H1 (cell line): Measurements from ENCODE around the gene PRPF18. TPM values are rescaled to one million over a fixed set of nuclear protein-coding genes. Genes with fewer than 3 reads are reported as not detected.

Source experiments
- CTCF ChIA-PET: fragments of 300-600 bp; sonication (Branson Sonifier 250); formaldehyde crosslinking; loops from one replicate; lab custom pipeline; 2021; ENCODE audit not compliant: partially characterized antibody; lab: Charles Lee
- POLR2A ChIA-PET: fragments of 300-600 bp; sonication (Branson Sonifier 250); formaldehyde crosslinking; loops from one replicate; lab custom pipeline; 2021; ENCODE audit warnings: inconsistent platforms; ENCODE audit not compliant: partially characterized antibody; lab: Charles Lee
- DNase-seq, 2 experiments: peaks; one replicate each; pipeline versions ENCODE4 v3.0.0 to v3.0.0-alpha.2; 2010 to 2022; ENCODE audit warnings: low spot score in 2 of 2, low read depth in 1 of 2, mixed read lengths in 1 of 2
- FAIRE-seq: peaks from 2 replicates; lab custom pipeline; 2011; peaks lifted over from hg19 to GRCh38; lab: Jason Lieb, UNC
- H2AFZ ChIP-seq: 2 replicates; pipeline ENCODE4 v1.8.1; 2012; ENCODE audit warnings: low read length, inconsistent platforms
- H2AK5ac ChIP-seq: 2 replicates; pipeline ENCODE4 v1.6.1; 2013; ENCODE audit warnings: low read depth, low read length
- H2BK120ac ChIP-seq: replicated peaks from 2 replicates; pipeline ENCODE3; 2013; ENCODE audit warnings: low read depth, low read length, inconsistent platforms
- H2BK12ac ChIP-seq: 2 replicates; pipeline ENCODE4 v1.6.1; 2013; ENCODE audit warnings: low read depth, low read length
- H2BK15ac ChIP-seq: 2 replicates; pipeline ENCODE4 v1.6.1; 2013; ENCODE audit warnings: low read length
- H2BK20ac ChIP-seq: 2 replicates; pipeline ENCODE4 v1.6.1; 2013; ENCODE audit warnings: low read length
- H2BK5ac ChIP-seq: 2 replicates; pipeline ENCODE4 v1.6.1; 2013; ENCODE audit warnings: low read depth, low read length
- H3K14ac ChIP-seq: 2 replicates; pipeline ENCODE4 v1.6.1; 2013; ENCODE audit warnings: inconsistent platforms; ENCODE audit not compliant: insufficient read length
- H3K18ac ChIP-seq: 2 replicates; pipeline ENCODE4 v1.6.1; 2013; ENCODE audit warnings: low read length; ENCODE audit errors: extremely low read depth
- H3K23ac ChIP-seq: 2 replicates; pipeline ENCODE4 v1.6.1; 2013; ENCODE audit warnings: inconsistent platforms; ENCODE audit not compliant: insufficient read length
- H3K23me2 ChIP-seq: 2 replicates; pipeline ENCODE4 v1.6.1; 2013; ENCODE audit warnings: low read depth, low read length
- H3K27ac ChIP-seq: 2 replicates; pipeline ENCODE4 v1.6.1; 2011; ENCODE audit warnings: low read depth, low read length, inconsistent platforms
- H3K27me3 ChIP-seq, 4 experiments: replicated peaks in 1 of 4; 1 replicate in 1 of 4; 2 replicates in 3 of 4; pipeline versions ENCODE4 v1.6.1 to v1.8.1; 2011 to 2013; ENCODE audit warnings: low read length in 3 of 4, mild to moderate bottlenecking in 3 of 4, inconsistent platforms in 2 of 4, mixed read lengths in 2 of 4, moderate library complexity in 1 of 4; ENCODE audit not compliant: control insufficient read depth in 3 of 4, insufficient read depth in 3 of 4; ENCODE audit errors: extremely low read depth in 1 of 4
- H3K36me3 ChIP-seq, 4 experiments: 2 replicates each; pipeline versions ENCODE4 v1.6.1 to v1.8.1; 2011 to 2013; ENCODE audit warnings: mild to moderate bottlenecking in 4 of 4, low read length in 3 of 4, moderate library complexity in 2 of 4, control low read depth in 1 of 4, inconsistent platforms in 1 of 4; ENCODE audit not compliant: insufficient read depth in 4 of 4, control insufficient read depth in 2 of 4
- H3K4ac ChIP-seq: replicated peaks from 2 replicates; pipeline ENCODE3; 2013; ENCODE audit warnings: low read length, low read depth, mixed read lengths, inconsistent platforms; ENCODE audit not compliant: insufficient read length
- H3K4me1 ChIP-seq, 4 experiments: replicated peaks in 1 of 4; 1 replicate in 1 of 4; 2 replicates in 3 of 4; pipeline versions ENCODE4 v1.6.1 to v1.8.1; 2011 to 2013; ENCODE audit warnings: low read length in 3 of 4, inconsistent platforms in 2 of 4, mixed read lengths in 1 of 4; ENCODE audit not compliant: insufficient read depth in 4 of 4, control insufficient read depth in 3 of 4
- H3K4me2 ChIP-seq, 2 experiments: 2 replicates each; pipeline versions ENCODE4 v1.6.1 to v1.8.1; 2011 to 2013; ENCODE audit warnings: low read depth in 2 of 2, low read length in 2 of 2, control low read depth in 1 of 2, inconsistent platforms in 1 of 2, mild to moderate bottlenecking in 1 of 2; ENCODE audit not compliant: insufficient read depth in 1 of 2
- H3K4me3 ChIP-seq, 4 experiments: fragments of 200-600, 300-600 bp in 1 of 4; sonication (generic), shearing (Covaris generic), sonication (Bioruptor Twin) in 1 of 4; 2 replicates each; pipeline versions ENCODE4 v1.5.1 to v1.8.1; 2011 to 2016; ENCODE audit warnings: low read length in 4 of 4, low read depth in 3 of 4, control low read depth in 2 of 4, inconsistent platforms in 2 of 4, mild to moderate bottlenecking in 2 of 4, mixed read lengths in 1 of 4, moderate library complexity in 1 of 4; ENCODE audit not compliant: insufficient read depth in 2 of 4; ENCODE audit errors: extremely low read depth in 1 of 4
- H3K56ac ChIP-seq: replicated peaks from 2 replicates; pipeline ENCODE3; 2013; ENCODE audit warnings: low read depth, mild to moderate bottlenecking, mixed read lengths, low read length, inconsistent platforms; ENCODE audit not compliant: insufficient read length
- H3K79me1 ChIP-seq: 2 replicates; pipeline ENCODE4 v1.6.1; 2013; ENCODE audit warnings: low read depth, low read length, control low read depth
- H3K79me2 ChIP-seq, 2 experiments: 2 replicates each; pipeline versions ENCODE4 v1.6.1 to v1.8.1; 2012 to 2013; ENCODE audit warnings: low read length in 2 of 2, mild to moderate bottlenecking in 2 of 2, inconsistent platforms in 1 of 2; ENCODE audit not compliant: insufficient read depth in 2 of 2, control insufficient read depth in 1 of 2
- H3K9ac ChIP-seq, 4 experiments: replicated peaks in 1 of 4; 1 replicate in 1 of 4; 2 replicates in 3 of 4; pipeline versions ENCODE4 v1.6.1 to v1.8.1; 2011 to 2013; ENCODE audit warnings: low read depth in 3 of 4, low read length in 3 of 4, control low read depth in 2 of 4, mild to moderate bottlenecking in 2 of 4, moderate library complexity in 2 of 4, inconsistent platforms in 1 of 4; ENCODE audit errors: extremely low read depth in 1 of 4
- H3K9me3 ChIP-seq, 2 experiments: 2 replicates each; pipeline versions ENCODE4 v1.6.1 to v1.8.1; 2012 to 2013; ENCODE audit warnings: mild to moderate bottlenecking in 2 of 2, moderate library complexity in 2 of 2, control low read depth in 1 of 2, inconsistent platforms in 1 of 2, low read depth in 1 of 2, low read length in 1 of 2, mixed read lengths in 1 of 2; ENCODE audit not compliant: insufficient read depth in 2 of 2
- H4K20me1 ChIP-seq, 2 experiments: replicated peaks in 1 of 2; 2 replicates each; pipeline versions ENCODE3 to v1.8.1; 2011 to 2013; ENCODE audit warnings: inconsistent platforms in 2 of 2, low read length in 2 of 2, mild to moderate bottlenecking in 1 of 2; ENCODE audit not compliant: insufficient read depth in 2 of 2, control insufficient read depth in 1 of 2
- H4K5ac ChIP-seq: 2 replicates; pipeline ENCODE4 v1.6.1; 2013; ENCODE audit warnings: low read length, low read depth, mixed read lengths, inconsistent platforms; ENCODE audit not compliant: insufficient read length
- H4K8ac ChIP-seq: 2 replicates; pipeline ENCODE4 v1.8.0; 2013; ENCODE audit warnings: mild to moderate bottlenecking, moderate library complexity, low read length, inconsistent platforms; ENCODE audit not compliant: insufficient read depth; ENCODE audit errors: extremely low read depth
- H4K91ac ChIP-seq: replicated peaks from 2 replicates; pipeline ENCODE3; 2013; ENCODE audit warnings: low read length, mixed read lengths, inconsistent platforms; ENCODE audit not compliant: insufficient read length
- BRCA1 ChIP-seq: IDR thresholded peaks from 2 replicates; pipeline ENCODE4 v1.6.1; 2012; ENCODE audit warnings: low read depth, low read length, improper control_type of control experiment
- CHD1 ChIP-seq: IDR thresholded peaks from 2 replicates; pipeline ENCODE4 v1.6.1; 2012; ENCODE audit warnings: low read depth, low read length, improper control_type of control experiment
- E2F6 ChIP-seq: IDR thresholded peaks from 2 replicates; pipeline ENCODE4 v1.6.1; 2012; ENCODE audit warnings: inconsistent platforms
- EP300 ChIP-seq, 2 experiments: IDR thresholded peaks; 1 replicate in 1 of 2; 2 replicates in 1 of 2; pipeline ENCODE4 v1.6.1; 2011 to 2012; ENCODE audit warnings: low read depth in 2 of 2, low read length in 2 of 2, mild to moderate bottlenecking in 2 of 2, borderline replicate concordance in 1 of 2, inconsistent platforms in 1 of 2, moderate library complexity in 1 of 2
- GTF2F1 ChIP-seq: IDR thresholded peaks from 2 replicates; pipeline ENCODE4 v1.6.1; 2012; ENCODE audit warnings: low read depth, low read length, improper control_type of control experiment, borderline replicate concordance
- JUND ChIP-seq: IDR thresholded peaks from 2 replicates; pipeline ENCODE4 v1.6.1; 2011; ENCODE audit warnings: mild to moderate bottlenecking, improper control_type of control experiment, low read length
- KDM5A ChIP-seq: fragments of 200-600 bp; IDR thresholded peaks from 2 replicates; pipeline ENCODE4 v1.7.1; 2012; ENCODE audit warnings: mild to moderate bottlenecking, low read length, inconsistent platforms, mixed read lengths
- NANOG ChIP-seq: IDR thresholded peaks from 2 replicates; pipeline ENCODE4 v1.6.1; 2011; ENCODE audit warnings: low read length, low read depth, mild to moderate bottlenecking, inconsistent platforms; ENCODE audit not compliant: insufficient read depth, poor library complexity, severe bottlenecking
- NRF1 ChIP-seq: IDR thresholded peaks from 2 replicates; pipeline ENCODE4 v1.6.1; 2011; ENCODE audit warnings: mild to moderate bottlenecking, low read depth, low read length, improper control_type of control experiment
- POLR2AphosphoS5 ChIP-seq: IDR thresholded peaks from 2 replicates; pipeline ENCODE4 v1.6.1; 2011; ENCODE audit warnings: low read depth, low read length
- SRF ChIP-seq: IDR thresholded peaks from 2 replicates; pipeline ENCODE4 v1.6.1; 2011; ENCODE audit warnings: mild to moderate bottlenecking, low read depth, low read length, moderate library complexity
- TAF1 ChIP-seq: IDR thresholded peaks from 2 replicates; pipeline ENCODE4 v1.6.1; 2011; ENCODE audit warnings: mild to moderate bottlenecking, low read depth, low read length
- WGBS, 2 experiments: shearing (Covaris generic) in 1 of 2; methylation state at CpG; one replicate each; pipeline versions ENCODE4 v1.1.6 to v1.1.7; 2013 to 2015; ENCODE audit warnings: low lambda C conversion rate in 2 of 2, mixed read lengths in 2 of 2, inconsistent platforms in 1 of 2, low coverage in 1 of 2, missing lambda C conversion rate in 1 of 2; ENCODE audit not compliant: insufficient replicate concordance in 2 of 2, insufficient coverage in 1 of 2, insufficient read length in 1 of 2; ENCODE audit errors: extremely low coverage in 1 of 2, missing lambda C conversion rate in 1 of 2; 5-methylcytosine and 5-hydroxymethylcytosine counted together
- polyA plus RNA-seq, 7 experiments: library from polyadenylated mRNA; depleted of rRNA in 3 of 7; stranded (reverse) in 5 of 7; unstranded in 2 of 7; fragments of >200 nt in 5 of 7; fragments of 200-250 nt in 2 of 7; gene quantifications; 1 replicate in 5 of 7; 2 replicates in 1 of 7; 4 replicates in 1 of 7; pipeline versions ENCODE4 v1.2.1 to v1.2.3, GENCODE V29; 2011 to 2013; ENCODE audit warnings: missing spikeins in 2 of 7, mixed read lengths in 2 of 7
- total RNA-seq: library from RNA; stranded (reverse); fragmentation: NEBNext Ultra II Directional; extraction: Animal tissue kit (Norgen Biotek cat#: 25700); gene quantifications from 2 replicates; pipeline ENCODE4 v1.2.1, GENCODE V29; 2021
- TF ChIP-seq, protein P1 (sequence below): IDR thresholded peaks from 2 replicates; pipeline ENCODE4 v1.6.1; 2011; ENCODE audit warnings: low read length, improper control_type of control experiment

The PRPF18 gene
- total and polyA plus RNA-seq, 2 of the 8 experiments (the other 6 are each of a cell fraction or from before 2014, with no cell fraction given), result 3.8 to 12.6 TPM

GRCh38 chr10:13633689-13634088 lies 46.9 kb downstream of the PRPF18 start:
- H4K20me1 ChIP-seq, result no peaks in the 10 kb centered on the region
- DNase-seq, result no peak
- no peak overlapping the region for H2BK120ac ChIP-seq
- no peaks in the 10 kb centered on the region for H3K79me2 ChIP-seq
- no peak overlapping the region for H3K23ac ChIP-seq
- TF ChIP-seq BRCA1 (no peak), SRF (no peak), KDM5A (no peak), CHD1 (no peak), NANOG (no peak), TAF1 (no peak), POLR2AphosphoS5 (no peak), GTF2F1 (no peak), NRF1 (no peak), E2F6 (no peak), EP300 (IDR thresholded peaks at IDR 0.05; ENCODE audit: borderline replicate concordance in 1 of 2, low read depth in 2 of 2, low read length in 2 of 2) (no peak), JUND (no peak)
- TF ChIP-seq, protein P1, sequence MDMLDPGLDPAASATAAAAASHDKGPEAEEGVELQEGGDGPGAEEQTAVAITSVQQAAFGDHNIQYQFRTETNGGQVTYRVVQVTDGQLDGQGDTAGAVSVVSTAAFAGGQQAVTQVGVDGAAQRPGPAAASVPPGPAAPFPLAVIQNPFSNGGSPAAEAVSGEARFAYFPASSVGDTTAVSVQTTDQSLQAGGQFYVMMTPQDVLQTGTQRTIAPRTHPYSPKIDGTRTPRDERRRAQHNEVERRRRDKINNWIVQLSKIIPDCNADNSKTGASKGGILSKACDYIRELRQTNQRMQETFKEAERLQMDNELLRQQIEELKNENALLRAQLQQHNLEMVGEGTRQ, result no peak
- CTCF ChIA-PET, result interaction anchor here (0.5 to 2.0 kb wide), 8 partner anchors 9 to 247 kb away, joined by 3 to 7 read pairs (median 3); no protein-coding TSS in a partner anchor
- no peak overlapping the region for H3K4me3 ChIP-seq
- POLR2A ChIA-PET, result interaction anchor here (2.0 kb wide), 1 partner anchor 9 kb away, joined by 5 read pairs; no protein-coding TSS in a partner anchor
- no peak overlapping the region for H2BK12ac ChIP-seq
- no peaks in the 10 kb centered on the region for H3K27me3 ChIP-seq
- no peak overlapping the region for H3K14ac ChIP-seq
- H2BK15ac ChIP-seq, result no peak overlapping the region
- no peak overlapping the region for H2BK20ac ChIP-seq
- no peak overlapping the region for H3K27ac ChIP-seq
- no peak overlapping the region for H2AFZ ChIP-seq
- no peaks in the 10 kb centered on the region for H3K9me3 ChIP-seq
- H4K8ac ChIP-seq, result no peak overlapping the region
- no peak overlapping the region for H3K18ac ChIP-seq
- no peaks in the 10 kb centered on the region for H3K36me3 ChIP-seq
- H4K5ac ChIP-seq, result no peak overlapping the region
- FAIRE-seq, result no peak
- H3K9ac ChIP-seq, result no peak overlapping the region
- H3K4me2 ChIP-seq, result no peak overlapping the region
- H2AK5ac ChIP-seq, result no peak overlapping the region
- no peaks in the 10 kb centered on the region; a peak in 1 of 7 replicates for H3K4me1 ChIP-seq
- H2BK5ac ChIP-seq, result no peak overlapping the region
- H3K23me2 ChIP-seq, result no peaks in the 10 kb centered on the region
- no peak overlapping the region for H3K4ac ChIP-seq
- no peaks in the 10 kb centered on the region for H3K79me1 ChIP-seq
- H4K91ac ChIP-seq, result no peak overlapping the region
- WGBS, 2 experiments, result 94% methylated on average over 7 of the region's 7 CpGs; no CpG with 5 or more reads in 1 of the 2 experiments
- no peak overlapping the region for H3K56ac ChIP-seq
